Endothelial cell of umbilical vein (primary cell): ENCODE data around the gene MS4A12. TPM values are rescaled to one million over a fixed set of nuclear protein-coding genes. Genes with fewer than 3 reads are reported as not detected.

Experiments used
- BruUV-seq: library from RNA; stranded (reverse); fragments of 400-500 nt; replicated peaks from 2 replicates; lab custom pipeline; 2021; lab: Mats Ljungman, UMichigan
- CTCF ChIA-PET: fragments of 300-600, 350-600 bp; sonication (Branson Sonifier 250); formaldehyde crosslinking; loops from one replicate; lab custom pipeline; 2021; ENCODE audit warnings: antibody characterized with exemption, inconsistent platforms; lab: Charles Lee
- POLR2A ChIA-PET: fragments of 300-600, 350-600 bp; sonication (Branson Sonifier 250); formaldehyde crosslinking; loops from one replicate; lab custom pipeline; 2021; ENCODE audit warnings: antibody characterized with exemption, inconsistent platforms; lab: Charles Lee
- DNase-seq: peaks from one replicate; pipeline ENCODE4 v3.0.0-alpha.2; 2011; ENCODE audit warnings: low read depth, low spot score
- FAIRE-seq: peaks from 2 replicates; lab custom pipeline; 2011; peaks lifted over from hg19 to GRCh38; lab: Jason Lieb, UNC
- H2AFZ ChIP-seq: 2 replicates; pipeline ENCODE4 v1.6.0; 2012; ENCODE audit warnings: low read depth, low read length, control low read depth, inconsistent platforms
- H3K27ac ChIP-seq: 2 replicates; pipeline ENCODE4 v1.5.1; 2011; ENCODE audit warnings: low read depth, mild to moderate bottlenecking, control low read depth, low read length, moderate library complexity; ENCODE audit not compliant: insufficient read depth
- H3K27me3 ChIP-seq, 2 experiments: 2 replicates each; pipeline versions ENCODE4 v1.6.0 to v1.6.1; 2011; ENCODE audit warnings: low read length in 2 of 2, mixed read lengths in 1 of 2; ENCODE audit not compliant: control insufficient read depth in 2 of 2, insufficient read depth in 2 of 2
- H3K36me3 ChIP-seq, 2 experiments: 2 replicates in 1 of 2; 3 replicates in 1 of 2; pipeline ENCODE4 v1.5.1; 2011; ENCODE audit warnings: low read length in 2 of 2, mild to moderate bottlenecking in 1 of 2, moderate library complexity in 1 of 2; ENCODE audit not compliant: control insufficient read depth in 2 of 2, insufficient read depth in 2 of 2; ENCODE audit errors: extremely low read depth in 1 of 2
- H3K4me1 ChIP-seq: 3 replicates; pipeline ENCODE4 v1.5.1; 2011; ENCODE audit warnings: mild to moderate bottlenecking, low read length; ENCODE audit not compliant: control insufficient read depth, insufficient read depth; ENCODE audit errors: extremely low read depth
- H3K4me2 ChIP-seq: 2 replicates; pipeline ENCODE4 v1.6.1; 2011; ENCODE audit warnings: low read length, control low read depth, mixed read lengths; ENCODE audit not compliant: insufficient read depth
- H3K4me3 ChIP-seq, 3 experiments: fragments of 200-600 bp in 1 of 3; sonication (generic), shearing (Covaris generic) in 1 of 3; replicated peaks in 1 of 3; 2 replicates each; pipeline ENCODE4 v1.5.1; 2011 to 2016; ENCODE audit warnings: control low read depth in 3 of 3, low read length in 3 of 3, mild to moderate bottlenecking in 2 of 3, inconsistent platforms in 1 of 3, low read depth in 1 of 3, moderate library complexity in 1 of 3; ENCODE audit not compliant: insufficient read depth in 1 of 3
- H3K79me2 ChIP-seq: 2 replicates; pipeline ENCODE4 v1.6.0; 2012; ENCODE audit warnings: low read length, inconsistent platforms; ENCODE audit not compliant: control insufficient read depth, insufficient read depth
- H3K9ac ChIP-seq: replicated peaks from 2 replicates; pipeline ENCODE3; 2011; ENCODE audit warnings: low read length, control low read depth; ENCODE audit not compliant: insufficient read depth; ENCODE audit errors: extremely low read depth
- H3K9me1 ChIP-seq: replicated peaks from 3 replicates; pipeline ENCODE4 v1.6.0; 2011; ENCODE audit warnings: mild to moderate bottlenecking, low read length; ENCODE audit not compliant: control insufficient read depth, insufficient read depth; ENCODE audit errors: extremely low read depth
- H3K9me3 ChIP-seq: replicated peaks from 2 replicates; pipeline ENCODE4 v1.5.1; 2012; ENCODE audit warnings: low read length, inconsistent platforms; ENCODE audit not compliant: control insufficient read depth, insufficient read depth
- H4K20me1 ChIP-seq: replicated peaks from 2 replicates; pipeline ENCODE3; 2011; ENCODE audit warnings: mild to moderate bottlenecking, low read length; ENCODE audit not compliant: control insufficient read depth, insufficient read depth; ENCODE audit errors: extremely low read depth
- EZH2 ChIP-seq: IDR thresholded peaks from 2 replicates; pipeline ENCODE4 v1.6.1; 2012; ENCODE audit warnings: borderline replicate concordance, low read depth, mild to moderate bottlenecking, moderate library complexity, low read length, inconsistent platforms; ENCODE audit not compliant: severe bottlenecking
- JUN ChIP-seq: IDR thresholded peaks from 2 replicates; pipeline ENCODE4 v1.6.1; 2011; ENCODE audit warnings: borderline replicate concordance, low read depth; ENCODE audit not compliant: insufficient read length, insufficient read depth
- MAX ChIP-seq: IDR thresholded peaks from 2 replicates; pipeline ENCODE4 v1.6.1; 2011; ENCODE audit not compliant: insufficient read depth, insufficient read length
- MYC ChIP-seq: IDR thresholded peaks from one replicate; pipeline ENCODE4 v1.6.1; 2011; ENCODE audit warnings: mild to moderate bottlenecking, low read depth, low read length
- POLR2A ChIP-seq: IDR thresholded peaks from 2 replicates; pipeline ENCODE4 v1.6.1; 2012; ENCODE audit warnings: low read depth, mild to moderate bottlenecking, control low read depth, low read length
- dilution Hi-C: fragments of 300-500 bp; cut with MboI; formaldehyde crosslinking; loops from one replicate; pipeline ENCODE4 v1.15.0; 2019; ENCODE audit warnings: low sequenced_read_pairs; ENCODE audit not compliant: extremely low pct_ligation_motif_present
- intact Hi-C: fragments of 100-400 bp; cut with micrococcal nuclease; formaldehyde crosslinking; loops from one replicate; pipeline ENCODE4 v1.10.0; 2022
- polyA plus RNA-seq, 4 experiments: library from polyadenylated mRNA; depleted of rRNA in 3 of 4; stranded (reverse) in 3 of 4; unstranded in 1 of 4; fragments of >200 nt; gene quantifications; 2 replicates each; pipeline versions ENCODE4 v1.2.1 to v1.2.3, GENCODE V29; 2011 to 2012; ENCODE audit warnings: missing spikeins in 1 of 4
- total RNA-seq: library from RNA; stranded (reverse); gene quantifications from 2 replicates; pipeline ENCODE4 v1.2.3, GENCODE V29; 2021
- TF ChIP-seq, protein P1 (sequence below), 2 donors: IDR thresholded peaks; 1 replicate in 1 of 2; 2 replicates in 1 of 2; pipeline ENCODE4 v1.5.1; 2011; ENCODE audit warnings: low read length in 2 of 2, mild to moderate bottlenecking in 2 of 2, moderate library complexity in 2 of 2, control low read depth in 1 of 2, inconsistent platforms in 1 of 2, low read depth in 1 of 2; ENCODE audit not compliant: insufficient read depth in 1 of 2; ENCODE audit errors: extremely low read depth in 1 of 2

The MS4A12 gene
- total and polyA plus RNA-seq, 2 donors (not counting 3 experiments of a cell fraction or from before 2014, with no cell fraction given), result not detected

- no peaks in the 10 kb centered on the region for H3K4me1 ChIP-seq
- H3K27ac ChIP-seq, result no peak overlapping the region
- no peaks in the 10 kb centered on the region for H3K9me1 ChIP-seq
- intact Hi-C loops, result no loop called here
- no TSS peak for BruUV-seq
- FAIRE-seq (no peak), DNase-seq (no peak)
- ChIA-PET POLR2A (no interaction called here), CTCF (no interaction called here)
- no peak overlapping the region for H3K9ac ChIP-seq
- H3K79me2 ChIP-seq, result no peaks in the 10 kb centered on the region
- no peaks in the 10 kb centered on the region for H3K9me3 ChIP-seq
- dilution Hi-C loops, result no loop called here
- H4K20me1 ChIP-seq, result no peaks in the 10 kb centered on the region
- H3K36me3 ChIP-seq, result no peaks in the 10 kb centered on the region
- H3K4me3 ChIP-seq, result no peak overlapping the region
- no peak overlapping the region for H2AFZ ChIP-seq
- TF ChIP-seq MAX, result no peak
- TF ChIP-seq MYC, result no peak
- TF ChIP-seq EZH2, result no peak
- H3K4me2 ChIP-seq, result no peak overlapping the region
- H3K27me3 ChIP-seq, result no peaks in the 10 kb centered on the region
Measured at GRCh38 chr11:60528465-60528864, 35.9 kb downstream of the MS4A12 start.

DNA sequence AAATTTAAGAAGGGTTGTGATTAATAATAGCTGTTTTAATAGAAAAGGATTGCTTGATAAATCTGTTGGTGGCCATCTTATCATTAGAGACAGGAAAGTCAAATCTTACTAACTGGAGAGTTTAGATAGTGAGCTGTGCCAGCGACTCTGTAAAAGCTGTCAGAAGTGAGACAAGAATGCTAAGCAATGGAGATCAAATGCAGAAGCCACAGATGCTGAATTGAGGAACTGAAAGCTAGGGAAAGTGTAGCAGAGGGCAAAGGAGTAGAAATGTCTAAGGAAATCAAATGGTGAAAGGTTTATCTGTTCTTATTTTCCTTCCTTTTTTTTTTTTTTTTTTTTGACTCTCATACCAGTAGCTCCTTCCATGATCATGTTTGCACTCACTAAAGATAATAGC lies 36.4 kb downstream of the MS4A12 start:
- Histone ChIP-seq H3K9me3 (no peaks in the 10 kb centered on the region), H3K9me1 (no peaks in the 10 kb centered on the region), H3K36me3 (no peaks in the 10 kb centered on the region), H3K79me2 (no peaks in the 10 kb centered on the region), H3K9ac (no peak overlapping the region), H3K4me3 (no peak overlapping the region), H3K27me3 (no peaks in the 10 kb centered on the region), H3K27ac (no peak overlapping the region), H2AFZ (no peak overlapping the region), H3K4me2 (no peak overlapping the region), H3K4me1 (no peaks in the 10 kb centered on the region), H4K20me1 (no peaks in the 10 kb centered on the region)
- ChIA-PET POLR2A (no interaction called here), CTCF (no interaction called here)
- no peak for FAIRE-seq
- BruUV-seq, result no TSS peak
- dilution Hi-C loops, result no loop called here
- TF ChIP-seq EZH2, result no peak
- no peak for TF ChIP-seq JUN
- no peak for TF ChIP-seq POLR2A
- no peak for TF ChIP-seq MAX
- TF ChIP-seq, protein P1, sequence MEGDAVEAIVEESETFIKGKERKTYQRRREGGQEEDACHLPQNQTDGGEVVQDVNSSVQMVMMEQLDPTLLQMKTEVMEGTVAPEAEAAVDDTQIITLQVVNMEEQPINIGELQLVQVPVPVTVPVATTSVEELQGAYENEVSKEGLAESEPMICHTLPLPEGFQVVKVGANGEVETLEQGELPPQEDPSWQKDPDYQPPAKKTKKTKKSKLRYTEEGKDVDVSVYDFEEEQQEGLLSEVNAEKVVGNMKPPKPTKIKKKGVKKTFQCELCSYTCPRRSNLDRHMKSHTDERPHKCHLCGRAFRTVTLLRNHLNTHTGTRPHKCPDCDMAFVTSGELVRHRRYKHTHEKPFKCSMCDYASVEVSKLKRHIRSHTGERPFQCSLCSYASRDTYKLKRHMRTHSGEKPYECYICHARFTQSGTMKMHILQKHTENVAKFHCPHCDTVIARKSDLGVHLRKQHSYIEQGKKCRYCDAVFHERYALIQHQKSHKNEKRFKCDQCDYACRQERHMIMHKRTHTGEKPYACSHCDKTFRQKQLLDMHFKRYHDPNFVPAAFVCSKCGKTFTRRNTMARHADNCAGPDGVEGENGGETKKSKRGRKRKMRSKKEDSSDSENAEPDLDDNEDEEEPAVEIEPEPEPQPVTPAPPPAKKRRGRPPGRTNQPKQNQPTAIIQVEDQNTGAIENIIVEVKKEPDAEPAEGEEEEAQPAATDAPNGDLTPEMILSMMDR (IDR thresholded peaks at IDR 0.05; ENCODE audit: extremely low read depth in 1 of 2, insufficient read depth in 1 of 2, low read depth in 1 of 2, low read length in 2 of 2), result no peak
- DNase-seq, result no peak
- intact Hi-C loops, result no loop called here
